Body of pancreas (tissue), 4 donors: Measurements from ENCODE around the gene PCDH9.

Experiments
- CTCF ChIP-seq, 7 experiments: fragments of 450-650 bp in 4 of 7; fragments of 200-600 bp in 3 of 7; sonication (generic) in 3 of 7; IDR thresholded peaks; one replicate each; pipeline ENCODE4 v1.5.1; 2016 to 2019; ENCODE audit warnings: antibody characterized with exemption in 7 of 7
- POLR2A ChIP-seq, 3 donors: fragments of 450-650 bp; IDR thresholded peaks; one replicate each; pipeline ENCODE4 v1.6.1; 2016; ENCODE audit warnings: antibody characterized with exemption in 3 of 3, mild to moderate bottlenecking in 2 of 3

- TF ChIP-seq CTCF (IDR thresholded peaks at IDR 0.05) = no peak
- no peak for TF ChIP-seq POLR2A (IDR thresholded peaks at IDR 0.05)
Observed at GRCh38 chr13:67238861-67239260, 8.7 kb upstream of the PCDH9 start.
